ENCODE results near the gene SHC1.

SHC1 gene

DNA sequence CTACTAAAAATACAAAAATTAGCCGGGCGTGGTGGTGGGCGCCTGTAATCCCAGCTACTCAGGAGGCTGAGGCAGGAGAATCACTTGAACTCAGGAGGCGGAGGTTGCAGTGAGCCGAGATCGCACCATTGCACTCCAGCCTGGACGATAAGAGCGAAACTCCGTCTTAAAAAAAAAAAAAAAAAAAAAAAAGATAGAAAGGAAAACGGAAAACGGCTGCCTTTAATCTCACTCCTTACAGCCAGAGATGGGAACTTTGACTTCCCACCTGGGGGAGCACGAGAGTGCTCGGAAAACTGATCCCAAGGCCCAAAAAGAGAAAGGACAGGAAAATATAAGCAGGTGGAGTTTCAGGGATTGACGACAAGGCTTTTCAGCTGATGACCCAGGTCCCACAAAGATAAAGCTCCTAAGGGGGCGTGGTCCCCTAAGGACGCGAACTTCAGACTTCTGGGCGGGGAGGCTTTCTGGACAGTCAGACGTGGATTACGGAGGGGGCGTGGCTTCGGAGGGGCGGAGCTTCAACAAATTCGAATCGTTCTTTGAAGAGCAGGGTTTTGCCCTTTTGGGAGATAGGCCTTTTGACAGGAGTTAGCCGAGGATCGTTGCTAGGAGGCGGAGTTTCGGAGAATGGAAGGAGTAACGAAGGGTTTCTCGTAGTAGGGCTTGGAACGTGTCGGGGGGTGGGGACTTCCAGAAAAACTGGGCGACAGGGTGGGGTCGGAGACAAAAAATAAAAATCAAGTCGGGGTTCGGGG lies 3.0 kb upstream of the SHC1 start:
- DNase-seq (ENCODE audit: low spot score) = peak; percentile 88

DNA sequence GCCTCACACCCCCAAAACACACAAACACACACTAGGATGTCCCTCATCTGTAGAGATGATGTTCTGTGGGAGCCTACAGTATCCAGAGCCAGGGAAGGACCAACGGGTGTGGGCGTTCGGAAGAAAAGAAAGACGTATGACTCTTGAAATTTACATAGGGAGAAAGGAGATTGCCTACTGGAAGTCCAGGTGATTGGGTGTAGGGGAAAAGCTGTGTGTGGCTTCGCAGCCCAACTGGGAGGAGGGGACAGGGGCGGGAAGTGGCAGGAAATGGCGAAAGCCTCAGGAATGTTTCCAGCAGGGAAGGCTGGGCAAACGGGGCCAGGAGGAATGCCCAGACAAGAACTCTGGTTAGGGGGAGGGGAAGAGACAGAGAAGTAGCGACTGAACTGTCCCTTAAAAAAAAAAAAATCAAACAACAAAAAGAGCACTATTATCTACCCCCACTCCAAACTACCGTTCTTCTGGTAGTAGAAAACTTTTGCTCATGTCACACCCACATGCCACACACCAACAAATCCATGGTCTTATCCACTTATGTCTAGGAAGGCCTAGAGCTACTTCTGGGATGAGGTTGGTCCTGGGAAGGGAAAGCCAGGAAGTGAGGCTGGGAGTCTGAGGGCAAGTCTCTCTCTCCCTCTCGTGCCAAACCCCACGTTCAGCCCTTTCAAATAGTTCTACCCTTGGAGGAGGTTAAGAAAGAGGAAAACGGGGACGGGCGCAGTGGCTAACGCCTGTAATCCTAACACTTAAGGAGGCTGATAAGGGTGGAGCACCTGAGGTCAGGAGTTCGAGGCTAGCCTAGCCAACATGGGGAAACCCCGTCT lies 2.2 kb upstream of the SHC1 start:
- DNase-seq (ENCODE audit: low spot score) = peak; percentile 56

DNA sequence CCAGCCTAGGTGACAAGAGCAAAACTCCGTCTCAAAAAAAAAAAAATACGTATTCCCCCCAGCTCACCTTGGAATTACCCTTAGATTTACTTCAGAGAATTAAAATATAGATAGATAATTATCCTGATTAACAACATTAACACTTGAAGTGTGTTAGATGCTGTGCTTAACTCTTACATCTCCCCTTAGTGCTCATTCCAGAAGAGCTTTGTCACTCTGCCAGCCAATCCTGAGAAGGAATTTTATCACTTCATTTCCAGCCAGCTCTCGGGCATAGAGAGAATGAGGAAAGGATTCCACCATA lies 1.6 kb upstream of the SHC1 start:
- DNase-seq (ENCODE audit: low spot score) = no peak

DNA sequence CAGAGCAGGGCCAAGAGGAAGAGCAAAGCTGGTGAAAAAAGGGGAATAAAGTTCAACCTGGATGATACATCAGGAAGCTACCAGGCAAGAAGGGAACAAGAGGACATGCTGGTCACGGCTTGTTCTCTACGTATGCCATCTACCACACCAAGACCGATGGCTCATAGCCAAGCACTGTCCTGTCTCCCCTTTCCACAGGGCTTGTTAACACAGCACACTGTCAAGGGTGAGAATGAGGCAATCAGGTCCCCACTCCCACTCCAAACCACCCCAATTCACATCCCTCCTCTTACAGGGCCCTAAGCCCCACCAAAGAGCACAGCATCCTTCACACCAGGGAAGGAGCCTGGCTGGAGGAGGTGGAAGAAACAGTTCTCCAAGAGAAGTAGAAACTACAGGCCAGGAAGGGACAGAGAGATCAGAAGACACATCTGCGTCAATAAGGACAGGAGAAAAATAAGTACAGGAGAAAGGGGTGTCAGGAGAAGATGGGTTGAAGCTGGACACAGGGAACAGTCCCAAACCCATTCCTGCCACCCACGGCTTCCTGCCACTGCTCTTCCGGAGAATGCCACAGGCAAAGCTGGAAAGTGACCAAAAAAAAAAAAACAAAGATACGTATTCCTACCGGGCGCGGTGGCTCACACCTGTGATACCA lies 923 bp upstream of the SHC1 start:
- DNase-seq (ENCODE audit: low spot score) = no peak

DNA sequence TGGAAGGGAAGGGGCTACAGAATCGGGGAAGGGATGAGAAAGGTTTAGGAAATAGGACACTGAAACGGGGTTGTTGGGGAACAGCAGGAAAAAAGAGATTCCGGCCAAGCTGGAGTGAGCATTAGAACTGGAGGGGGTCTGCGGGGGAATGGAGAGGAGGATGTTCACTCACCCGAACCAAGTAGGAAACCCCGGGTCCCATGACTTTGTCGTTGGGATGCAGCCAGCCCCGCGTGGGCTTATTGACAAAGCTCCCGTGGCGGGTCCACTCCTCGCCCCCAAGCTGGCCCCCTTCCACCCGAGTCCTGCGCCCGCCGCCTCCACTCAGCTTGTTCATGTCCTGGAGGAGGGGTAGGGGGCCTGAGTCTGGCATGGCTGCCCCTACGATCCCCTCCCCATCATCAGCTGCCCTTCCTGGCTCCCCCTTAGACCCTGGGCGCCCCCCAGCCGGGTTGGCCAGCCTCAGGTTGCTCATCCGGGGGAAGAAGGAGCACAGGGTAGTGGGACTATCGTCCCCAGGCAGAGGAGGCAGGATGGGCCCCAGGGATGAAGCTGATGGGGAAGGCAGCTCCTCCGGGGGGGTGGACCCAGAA lies 591 bp downstream of the SHC1 start:
- DNase-seq (ENCODE audit: low spot score) = no peak

DNA sequence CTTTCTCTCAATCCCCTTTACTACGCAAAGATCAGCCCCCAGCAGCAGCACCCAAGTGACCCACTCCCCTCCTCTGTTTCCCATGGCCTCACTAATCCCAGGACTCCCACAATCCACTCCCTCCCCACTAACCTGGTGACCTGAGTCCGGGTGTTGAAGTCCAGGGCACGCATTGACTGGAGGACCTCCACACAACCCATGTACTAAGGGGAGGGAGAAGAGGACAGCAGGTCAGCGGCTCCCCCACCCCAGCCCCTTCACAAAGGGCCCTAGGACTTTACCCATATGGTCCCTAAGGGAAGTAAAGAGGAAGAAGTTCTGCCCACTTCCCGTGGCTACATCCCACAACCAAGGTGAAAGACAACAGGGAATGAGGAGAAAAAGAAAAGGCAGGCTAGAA lies 1.3 kb downstream of the SHC1 start:
- no peak for DNase-seq (ENCODE audit: low spot score)

DNA sequence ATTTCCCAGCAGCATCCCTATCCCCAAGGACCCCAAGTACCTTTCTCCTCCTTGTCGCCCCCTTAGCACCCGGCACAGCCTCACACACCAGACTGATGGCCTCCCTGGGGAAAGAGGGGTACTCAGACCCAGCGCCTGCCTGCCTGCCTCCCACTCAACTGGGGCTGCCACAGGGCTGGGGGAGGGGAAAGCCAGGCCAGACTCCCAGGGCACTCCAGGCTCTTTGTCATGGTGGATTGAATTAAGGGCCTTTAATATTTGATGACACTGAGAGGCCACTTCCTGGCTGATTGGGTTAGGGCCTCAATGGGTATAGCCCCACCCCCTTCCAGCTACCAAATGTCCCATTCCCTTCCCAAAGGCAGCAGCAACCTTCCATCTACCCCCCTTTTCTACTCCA lies 1.8 kb downstream of the SHC1 start:
- DNase-seq (ENCODE audit: low spot score) = no peak

DNA sequence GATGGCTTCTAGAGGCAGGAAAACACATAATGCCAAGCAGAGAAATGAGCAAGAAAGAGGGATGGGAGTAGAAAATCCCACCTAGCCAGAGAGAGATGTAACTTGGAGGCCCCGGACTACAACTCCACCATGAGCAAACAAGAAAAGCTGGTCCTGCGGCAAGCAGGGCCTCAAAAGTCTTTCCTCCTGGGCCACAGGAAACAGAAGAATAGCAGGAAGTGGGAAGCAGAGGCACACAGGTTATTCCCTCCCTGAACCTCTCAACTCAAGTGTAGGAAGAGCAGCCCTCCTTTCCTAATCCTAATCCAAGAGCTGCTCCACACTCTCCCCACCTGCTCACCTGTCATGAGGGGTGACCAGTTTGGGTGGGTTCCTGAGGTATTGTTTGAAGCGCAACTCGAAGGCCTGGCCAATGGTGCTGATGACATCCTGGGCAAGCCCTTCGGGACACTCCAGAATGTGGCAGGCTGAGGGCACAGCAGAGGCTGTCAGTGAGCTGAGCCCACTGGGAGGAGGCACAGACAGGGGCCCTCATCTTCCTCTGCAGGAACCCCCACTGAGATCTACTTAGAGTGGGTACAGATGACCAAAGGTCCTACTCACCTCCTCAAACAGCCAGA lies 3.1 kb downstream of the SHC1 start:
- no peak for DNase-seq (ENCODE audit: low spot score)

DNA sequence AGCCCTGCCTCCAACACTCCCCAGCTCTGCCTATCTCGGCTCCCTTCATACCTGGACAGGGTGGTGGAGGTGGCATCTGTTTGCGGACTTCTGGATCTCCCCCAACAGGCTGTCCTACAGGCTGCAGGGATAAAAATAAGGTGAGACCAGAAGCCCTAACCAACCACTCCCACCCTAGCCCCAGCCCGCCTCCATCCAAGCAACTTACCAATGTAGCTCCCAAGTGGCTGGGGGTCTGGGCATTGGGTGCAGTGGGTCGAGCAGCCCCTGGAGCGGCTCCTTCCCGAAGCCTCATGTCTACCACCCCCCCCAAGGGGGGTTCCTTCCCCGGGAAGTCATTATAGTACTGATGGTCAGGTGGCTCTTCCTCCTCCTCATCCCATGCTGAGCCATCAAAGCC lies 4.4 kb downstream of the SHC1 start:
- DNase-seq (ENCODE audit: low spot score) = no peak

DNA sequence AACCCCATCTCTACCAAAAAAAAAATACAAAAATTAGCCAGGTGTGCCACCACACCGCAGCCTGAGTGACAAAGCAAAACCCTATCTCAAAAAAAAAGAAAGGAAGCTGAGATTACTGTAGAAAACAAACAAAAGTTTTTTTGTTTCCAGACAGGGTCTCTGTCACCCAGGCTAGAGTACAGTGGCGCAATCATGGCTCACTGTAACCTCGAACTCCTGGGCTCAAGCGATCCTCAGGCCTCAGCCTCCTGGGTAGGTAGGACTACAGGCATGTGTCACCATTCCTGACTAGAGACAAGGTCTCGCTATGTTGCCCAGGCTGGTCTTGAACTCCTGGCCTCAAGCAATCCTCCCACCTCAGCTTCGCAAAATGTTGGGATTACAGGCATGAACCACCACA lies 6.2 kb downstream of the SHC1 start:
- no peak for DNase-seq (ENCODE audit: low spot score)

DNA sequence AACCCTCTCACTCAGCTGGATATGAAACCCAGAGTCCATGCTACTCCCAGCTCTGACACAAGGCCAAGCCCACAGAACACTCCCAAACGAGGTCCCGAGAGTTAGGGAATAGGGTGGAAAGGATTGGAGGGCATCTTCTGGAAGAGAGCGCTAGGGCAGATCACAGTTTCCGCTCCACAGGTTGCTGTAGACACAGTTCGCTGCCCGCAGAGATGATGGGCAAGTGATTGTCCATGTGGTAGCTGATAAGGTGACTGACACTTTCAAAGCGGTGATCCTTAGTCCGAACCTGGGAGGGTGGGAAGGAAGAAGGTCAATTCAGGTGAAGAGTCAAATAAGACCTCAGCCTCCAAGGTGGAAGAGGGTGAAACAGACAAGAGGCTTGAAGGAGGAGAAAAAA lies 6.9 kb downstream of the SHC1 start:
- DNase-seq (ENCODE audit: low spot score) = no peak

DNA sequence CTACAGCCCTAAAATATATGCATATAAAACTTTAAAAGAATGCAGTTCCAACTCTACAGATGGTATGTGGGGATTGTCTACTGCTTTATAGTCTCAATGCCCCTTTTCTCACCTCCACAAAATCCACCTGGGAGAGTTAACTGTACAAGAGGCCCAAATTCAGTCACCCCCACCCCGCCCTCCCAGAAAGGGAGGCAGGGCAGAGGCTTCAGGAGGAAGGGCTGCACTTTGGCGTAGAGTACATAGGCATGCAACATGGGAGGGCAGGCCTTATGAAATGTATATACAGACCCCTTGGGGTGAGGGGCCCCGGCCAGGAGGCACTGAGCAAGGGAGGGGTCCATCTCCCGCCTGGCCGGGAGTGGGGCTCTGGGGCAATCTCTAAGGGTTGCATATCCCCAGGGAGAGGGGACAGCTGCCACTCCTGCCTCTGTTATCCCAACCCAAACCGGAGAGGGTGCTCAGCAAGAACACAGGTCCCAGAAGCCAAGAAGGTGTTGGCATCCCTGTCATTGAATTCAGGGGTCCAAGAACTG lies 7.7 kb downstream of the SHC1 start:
- DNase-seq (ENCODE audit: low spot score) = no peak

DNA sequence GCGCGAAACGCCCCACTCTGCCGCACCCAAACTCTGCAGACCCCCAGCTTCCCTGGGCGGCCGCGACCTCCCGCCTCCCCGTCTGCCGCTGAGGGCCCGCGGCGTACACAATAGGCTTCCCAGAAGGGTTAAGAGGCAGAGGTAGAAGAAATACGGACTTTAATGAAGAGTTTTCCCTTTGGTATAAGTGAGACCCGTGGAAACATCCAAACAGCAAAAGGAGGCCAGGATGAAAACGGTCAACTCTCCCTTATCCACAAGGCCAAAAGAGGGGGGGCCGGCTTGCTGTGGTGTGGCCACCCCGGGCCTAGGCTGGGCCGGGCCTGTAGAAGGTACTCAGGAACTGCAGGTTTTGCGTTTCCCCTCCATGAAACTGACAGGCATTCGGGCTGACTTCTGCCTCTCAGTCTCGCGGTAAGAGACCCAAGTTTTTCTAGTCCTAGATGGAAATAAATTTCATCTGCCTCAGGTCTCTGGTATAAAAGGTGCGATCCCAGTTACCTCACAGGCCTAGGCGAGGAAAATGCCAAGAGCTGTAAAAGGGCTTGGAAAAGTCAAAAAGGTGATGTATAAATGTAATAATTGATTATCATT lies 8.3 kb downstream of the SHC1 start:
- DNase-seq (ENCODE audit: low spot score) = no peak

DNA sequence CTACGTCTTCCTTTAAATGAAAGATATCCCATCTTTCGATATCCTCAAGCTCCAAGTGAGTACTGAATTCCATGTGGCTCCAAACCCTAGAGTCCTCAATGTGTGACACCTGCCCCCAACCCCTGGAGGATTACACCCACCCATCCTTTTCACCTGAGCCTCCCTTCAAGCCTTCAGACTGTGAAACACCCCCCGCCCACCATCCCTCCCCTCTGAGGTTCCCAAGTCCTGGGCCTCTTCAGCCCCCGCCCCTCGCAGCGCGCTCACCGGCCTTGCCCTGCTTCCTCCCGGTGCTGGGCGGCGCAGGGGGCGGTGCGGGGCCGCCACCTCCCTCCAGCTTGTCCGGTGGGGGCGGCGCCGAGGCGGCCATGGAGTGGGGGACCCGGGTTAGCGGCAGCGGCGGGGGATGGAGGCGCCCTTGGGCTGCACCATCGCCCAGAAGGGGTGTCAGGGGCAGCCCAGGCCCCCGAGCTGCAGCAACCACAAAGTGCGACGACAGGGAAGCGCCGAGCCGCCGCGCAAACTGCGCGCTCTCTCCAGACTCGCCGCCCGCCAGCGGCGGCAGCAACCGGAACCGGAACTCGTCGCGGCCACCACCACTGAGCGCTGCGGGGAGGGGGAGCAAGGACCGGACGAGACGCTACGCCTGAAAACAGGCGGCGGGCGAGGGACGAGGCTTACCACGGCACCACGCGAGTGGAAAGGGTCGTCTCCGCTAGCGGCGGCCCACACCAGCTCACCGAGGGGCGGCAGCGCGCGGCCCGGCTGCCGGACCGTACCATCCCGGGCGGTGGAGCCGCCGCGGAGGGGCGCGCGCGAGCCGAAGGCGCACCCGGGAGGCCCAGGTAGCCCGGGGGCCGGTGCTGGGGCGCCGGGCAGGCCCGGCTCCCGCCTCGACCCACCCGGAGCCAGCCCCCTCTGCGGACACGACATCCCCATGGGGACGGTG lies 9.1 kb downstream of the SHC1 start, which contains the start of gene PYGO2:
PYGO2 (minus strand) TSS at position 576 of the 949 bp plus-strand sequence; CDS start at position 370, 206 bp downstream.
- DNase-seq (ENCODE audit: low spot score) = peak; percentile 78

DNA sequence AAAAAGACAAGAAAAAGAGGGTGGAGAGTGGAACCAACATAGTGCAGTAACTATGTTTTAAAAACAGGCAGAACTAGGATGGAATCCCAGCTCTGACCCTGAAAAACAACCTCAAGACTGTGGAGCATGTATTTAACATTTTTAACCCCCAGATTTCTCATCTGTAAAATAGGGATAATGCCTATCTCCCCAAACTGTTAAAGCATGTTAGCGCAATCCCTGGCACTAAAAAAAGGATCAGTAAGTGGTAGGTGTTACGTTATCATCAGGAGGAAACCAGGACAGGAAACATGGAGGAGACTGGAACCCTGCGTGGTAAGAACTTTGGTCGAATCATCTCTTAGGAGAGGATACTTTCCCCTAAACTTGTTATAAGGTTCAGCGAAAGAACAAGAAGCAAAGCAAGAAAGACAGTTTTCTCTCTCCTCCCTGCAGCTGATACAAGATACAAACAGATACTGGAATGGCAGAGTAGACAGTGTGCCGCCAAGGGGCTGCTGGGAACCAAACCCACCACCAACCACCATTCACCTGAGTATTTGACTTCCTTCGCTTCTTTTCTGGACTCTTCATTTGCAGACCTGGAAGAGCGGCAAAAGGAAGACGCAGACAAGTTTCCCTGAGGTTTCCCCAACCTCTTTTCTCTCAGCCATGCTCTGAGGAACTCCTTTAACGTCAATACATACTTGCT lies 10.0 kb downstream of the SHC1 start:
- no peak for DNase-seq (ENCODE audit: low spot score)

DNA sequence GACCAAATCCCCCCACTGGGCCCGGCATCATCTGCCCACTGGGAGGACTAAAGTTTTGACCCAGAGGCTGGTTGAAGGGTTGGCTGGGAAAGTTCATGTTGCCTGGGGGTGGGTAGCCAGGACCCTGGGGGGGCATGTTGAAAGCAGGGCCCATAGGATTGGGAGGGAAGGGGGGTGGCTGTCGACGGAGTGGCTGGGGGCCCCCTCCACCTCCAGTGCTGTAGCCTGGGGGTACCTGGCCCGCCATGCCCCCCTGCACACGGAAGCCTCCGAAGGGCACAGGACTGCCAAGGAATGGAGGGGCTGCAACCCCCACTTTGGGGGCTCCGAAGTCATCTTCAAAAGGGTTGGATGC lies 11.1 kb downstream of the SHC1 start:
- no peak for DNase-seq (ENCODE audit: low spot score)

DNA sequence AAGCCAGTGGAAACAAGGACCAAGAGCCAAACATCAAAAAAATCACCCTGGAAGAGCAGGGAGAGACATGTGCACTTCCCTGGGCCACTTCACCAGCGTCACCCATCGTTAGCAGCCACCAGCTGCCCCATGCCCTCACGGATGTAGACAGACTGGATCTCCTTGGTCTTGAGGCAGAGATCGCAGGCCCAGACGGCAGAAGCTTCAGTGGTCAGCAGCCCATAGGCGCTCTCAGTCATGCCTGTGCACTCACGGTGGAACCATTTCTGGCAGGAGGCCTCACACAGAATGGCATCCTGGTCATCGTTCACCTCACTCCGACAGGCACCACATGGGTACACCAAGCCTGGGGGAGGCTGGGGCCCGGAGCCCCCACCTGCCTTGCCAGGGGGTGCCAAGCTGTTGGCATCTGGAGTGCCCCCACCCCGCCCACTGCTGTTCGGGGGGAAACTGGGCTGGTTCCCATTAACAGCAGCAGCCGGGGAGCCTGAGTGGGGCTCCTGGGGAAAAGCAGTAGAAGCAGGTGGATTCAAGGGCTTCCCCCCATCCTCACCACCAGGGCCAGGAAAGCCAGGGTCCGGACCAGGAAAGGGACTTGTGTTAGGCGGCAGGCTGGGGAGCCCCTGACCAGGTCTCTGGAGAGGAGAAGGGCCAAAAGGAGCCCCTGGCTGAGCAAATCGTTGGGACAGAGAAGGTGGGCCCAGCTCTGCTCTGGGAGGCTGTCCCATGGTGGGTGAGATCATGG lies 11.7 kb downstream of the SHC1 start:
- DNase-seq (ENCODE audit: low spot score) = no peak

DNA sequence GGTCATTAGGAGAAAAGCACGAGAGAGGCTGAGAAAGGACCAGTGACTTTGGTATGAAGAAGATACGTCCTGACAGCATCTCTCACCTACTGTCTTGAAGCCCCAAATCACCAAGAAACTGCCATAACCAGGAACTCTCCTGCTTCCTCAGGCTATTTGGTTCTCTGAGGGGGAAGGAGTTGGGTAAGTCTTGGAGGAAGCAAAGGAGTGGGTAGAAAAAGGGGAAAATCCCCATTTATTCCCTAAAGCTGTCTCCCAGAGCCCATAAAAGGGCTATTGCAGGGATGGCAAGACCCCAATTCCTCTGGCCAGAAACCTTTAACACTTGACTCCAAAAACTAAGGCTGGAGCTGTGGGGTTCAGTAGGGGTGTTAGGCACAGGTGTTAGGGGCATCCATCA lies 12.5 kb downstream of the SHC1 start:
- no peak for DNase-seq (ENCODE audit: low spot score)

DNA sequence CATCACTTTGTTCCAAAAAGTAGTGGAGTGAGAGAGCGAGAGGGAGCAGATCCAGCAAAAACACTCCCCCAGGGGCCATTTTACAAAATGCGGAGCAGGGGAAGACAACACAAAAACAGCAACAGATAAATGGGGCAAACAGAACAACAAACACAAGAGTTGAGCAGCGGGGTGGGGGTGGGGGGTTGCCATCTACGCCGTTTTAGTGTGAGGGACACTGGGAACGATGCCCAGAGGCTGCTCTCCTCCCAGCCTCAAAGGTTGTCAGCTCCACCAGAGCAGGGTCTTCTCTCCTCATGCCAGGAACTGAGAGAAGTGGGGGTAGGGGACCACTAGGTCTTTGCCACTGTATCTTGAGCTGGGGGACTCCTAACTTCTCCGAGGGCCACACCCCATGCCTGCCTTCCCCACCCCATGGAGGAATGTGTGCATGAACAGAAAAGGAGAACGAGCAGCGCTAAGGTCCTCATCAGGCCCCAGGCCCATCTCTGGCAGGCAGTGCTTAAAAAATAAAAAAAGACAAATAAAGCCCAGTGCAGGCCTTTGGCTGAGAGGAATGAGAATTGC lies 13.4 kb downstream of the SHC1 start:
- no peak for DNase-seq (ENCODE audit: low spot score)
